HS-5 (cell line): Measurements from ENCODE around the gene PEX14.
"Not testable (repeated sequence)": the region's sequence is repeated elsewhere in the genome, so short reads cannot be mapped to it uniquely, and the experiment has no call there.

Experiments used
- DNase-seq: peaks from one replicate; pipeline ENCODE4 v3.0.0-alpha.2; 2012; ENCODE audit warnings: low read depth

Gene PEX14, protein sequence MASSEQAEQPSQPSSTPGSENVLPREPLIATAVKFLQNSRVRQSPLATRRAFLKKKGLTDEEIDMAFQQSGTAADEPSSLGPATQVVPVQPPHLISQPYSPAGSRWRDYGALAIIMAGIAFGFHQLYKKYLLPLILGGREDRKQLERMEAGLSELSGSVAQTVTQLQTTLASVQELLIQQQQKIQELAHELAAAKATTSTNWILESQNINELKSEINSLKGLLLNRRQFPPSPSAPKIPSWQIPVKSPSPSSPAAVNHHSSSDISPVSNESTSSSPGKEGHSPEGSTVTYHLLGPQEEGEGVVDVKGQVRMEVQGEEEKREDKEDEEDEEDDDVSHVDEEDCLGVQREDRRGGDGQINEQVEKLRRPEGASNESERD

DNA sequence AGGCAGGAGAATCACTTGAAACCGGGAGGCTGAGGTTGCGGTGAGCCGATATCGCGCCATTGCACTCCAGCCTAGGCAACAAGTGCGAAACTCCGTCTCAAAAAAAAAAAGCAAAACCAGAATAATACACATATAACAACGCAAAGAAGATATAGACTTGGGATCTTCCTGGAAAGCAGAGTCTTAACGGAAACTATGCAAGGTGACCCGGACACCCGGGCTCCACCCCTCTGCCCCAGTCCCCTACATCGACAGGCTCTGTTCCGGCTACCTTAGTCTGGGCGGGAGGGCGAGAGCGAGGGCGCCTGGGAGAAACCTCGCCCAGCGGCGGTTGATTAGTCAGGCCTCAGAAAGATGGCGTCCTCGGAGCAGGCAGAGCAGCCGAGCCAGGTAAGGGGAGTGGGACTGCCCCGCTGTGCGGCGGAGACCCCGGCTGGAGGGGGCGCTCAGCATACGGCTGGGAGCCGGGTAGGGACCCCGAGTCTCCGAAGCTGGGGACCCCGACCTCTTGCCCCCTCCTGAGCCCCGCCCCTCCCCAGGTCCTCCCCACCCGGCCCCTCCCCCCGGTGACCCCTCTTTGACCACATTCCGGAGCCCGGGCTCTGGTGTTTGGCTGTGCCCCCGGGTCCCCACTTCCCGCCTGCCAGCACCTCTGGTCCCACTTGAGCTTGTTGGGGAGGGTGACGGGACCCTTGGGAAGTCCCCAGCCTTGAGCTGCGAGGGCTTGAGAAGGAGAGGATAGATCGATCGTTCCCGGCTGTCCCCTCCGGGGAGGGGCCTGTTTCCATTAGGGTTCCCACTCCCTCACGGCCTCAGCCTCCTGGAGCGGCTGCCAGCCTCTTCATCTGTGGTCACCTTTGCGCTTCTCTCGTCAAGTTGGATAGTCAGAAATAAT, at the start of gene PEX14:
TSS of gene PEX14 (plus strand) at position 338 of the 895 bp plus-strand sequence. CDS start at position 355, 17 bp downstream.
- DNase-seq: peak; percentile 53

GRCh38 chr1:10425826-10426534, 48.8 kb upstream of the PEX14 start:
- not testable (repeated sequence) for DNase-seq

GRCh38 chr1:10426535-10426848, 48.3 kb upstream of the PEX14 start:
- not testable (repeated sequence) for DNase-seq

GRCh38 chr1:10428984-10429383, 45.8 kb upstream of the PEX14 start:
- no peak for DNase-seq

DNA sequence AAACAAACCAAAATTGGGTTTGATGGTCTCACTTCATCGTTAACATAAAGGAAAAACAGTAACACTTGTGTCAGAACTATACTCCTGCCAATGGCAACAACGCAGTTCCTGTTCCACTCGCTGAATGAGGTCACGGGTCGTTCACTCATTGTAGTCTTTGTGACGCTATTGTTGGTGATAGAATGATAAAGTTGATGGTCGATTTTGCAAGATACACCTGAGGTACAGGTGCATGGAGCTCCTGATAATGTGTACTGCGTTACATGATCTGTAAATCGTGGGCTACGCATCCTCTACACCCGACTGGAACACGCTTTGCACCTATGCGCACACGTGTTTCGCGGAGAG, 44.9 kb upstream of the PEX14 start:
- DNase-seq: no peak

- DNase-seq: peak; percentile 56
Measured at GRCh38 chr1:10430216-10431069, 44.3 kb upstream of the PEX14 start, which contains the start of gene CENPS. Gene CENPS, plus strand, starts transcription at chr1:10430433. Its CDS starts 85 bp downstream, at chr1:10430518.

DNA sequence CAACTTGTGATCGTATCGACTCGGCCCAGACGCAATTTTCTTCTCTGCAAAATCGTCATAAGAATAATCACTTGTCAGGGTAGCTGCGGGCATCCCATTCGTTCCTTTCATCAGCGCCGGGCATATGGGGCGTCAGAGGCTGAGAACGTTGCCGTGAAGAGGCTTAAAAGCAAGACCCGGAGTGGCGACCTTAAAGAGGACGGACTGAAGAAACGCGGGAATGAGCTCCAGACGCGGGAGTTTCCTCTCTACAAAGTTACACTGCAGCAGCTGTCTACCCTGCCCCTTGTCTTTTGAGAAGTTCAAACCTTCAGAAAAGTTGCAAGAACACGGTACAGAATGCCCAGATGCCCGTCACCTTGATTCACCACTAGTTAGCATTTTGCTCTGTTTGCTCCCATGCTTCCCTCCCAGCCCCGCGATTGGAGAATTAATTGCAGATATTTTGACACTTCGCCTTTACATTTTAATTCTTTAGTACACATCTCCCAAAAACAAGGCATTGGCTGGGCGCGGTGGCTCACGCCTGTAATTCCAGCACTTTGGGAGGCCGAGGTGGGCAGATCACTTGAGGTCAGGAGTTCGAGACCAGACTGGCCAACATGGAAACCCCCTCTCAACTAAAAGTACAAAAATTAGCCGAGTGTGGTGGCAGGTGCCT, 43.5 kb upstream of the PEX14 start:
- no peak for DNase-seq

GRCh38 chr1:10432910-10433700, 41.6 kb upstream of the PEX14 start:
- DNase-seq: no peak

- no peak for DNase-seq
Measured at GRCh38 chr1:10433790-10434189, 41.0 kb upstream of the PEX14 start.

- DNase-seq: no peak
Measured at GRCh38 chr1:10434590-10434989, 40.2 kb upstream of the PEX14 start.

DNA sequence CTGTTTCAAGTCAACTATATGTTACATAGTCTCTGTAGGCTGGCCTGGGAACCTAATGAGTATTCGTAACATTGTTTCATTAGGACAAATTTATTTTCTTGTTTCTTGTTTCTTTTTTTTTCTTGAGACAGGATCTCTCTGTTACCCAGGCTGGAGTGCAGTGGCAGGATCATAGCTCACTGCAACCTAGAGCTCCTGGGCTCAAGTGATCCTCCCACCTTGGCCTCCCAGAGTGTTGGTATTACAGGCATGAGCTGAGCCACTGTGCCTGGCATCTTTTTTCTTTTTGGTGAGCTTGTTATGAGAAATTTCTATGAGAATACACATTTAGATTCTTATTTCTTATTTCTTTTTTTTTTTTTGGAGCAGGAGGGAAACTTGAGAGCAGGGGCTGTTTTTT, 37.7 kb upstream of the PEX14 start:
- no peak for DNase-seq

DNA sequence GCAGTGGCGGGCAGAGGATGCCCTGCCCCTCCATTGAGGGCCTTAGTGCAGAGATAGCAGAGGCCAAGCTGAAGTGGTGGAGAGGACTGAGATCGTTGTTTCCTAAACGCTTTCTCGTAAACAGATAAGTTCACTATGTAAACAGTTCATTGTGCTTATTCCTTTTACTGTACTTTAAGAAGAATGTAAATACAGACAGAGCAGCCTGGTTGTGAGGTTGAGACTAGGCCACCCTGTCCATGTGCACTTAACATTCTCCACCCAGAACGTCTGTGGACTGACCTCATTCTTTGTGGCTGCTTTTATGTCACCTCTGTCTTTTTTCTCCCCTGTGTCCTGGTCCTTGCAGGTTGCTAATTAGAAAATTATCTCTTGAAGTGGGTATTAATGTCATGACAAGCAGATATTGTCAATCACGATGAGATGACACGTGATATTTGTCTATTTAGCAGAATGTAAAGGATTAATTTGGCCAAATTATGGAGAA, 36.0 kb upstream of the PEX14 start:
- no peak for DNase-seq

- DNase-seq: no peak
Measured at GRCh38 chr1:10440305-10440704, 34.4 kb upstream of the PEX14 start.

DNA sequence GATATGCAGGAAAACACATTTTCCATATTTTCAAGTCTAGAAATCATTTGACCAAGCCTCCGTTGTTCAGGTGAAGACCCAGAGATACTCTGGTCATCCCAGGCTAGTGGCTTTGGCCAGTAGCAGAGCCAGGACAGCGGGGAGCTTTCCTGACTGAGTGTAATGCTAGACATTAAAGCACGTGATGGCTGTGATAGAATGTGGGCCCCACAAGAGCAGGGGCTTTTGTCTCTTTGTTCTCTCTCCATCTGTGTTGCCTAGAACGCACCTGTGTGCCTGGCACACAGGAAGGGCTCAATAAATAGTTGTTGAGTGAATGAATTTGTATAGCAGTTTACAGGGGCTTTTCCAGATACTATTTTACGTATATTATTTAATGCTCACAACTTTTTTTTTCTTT, 34.0 kb upstream of the PEX14 start:
- no peak for DNase-seq

GRCh38 chr1:10444248-10444647, 30.5 kb upstream of the PEX14 start:
- DNase-seq: no peak

DNA sequence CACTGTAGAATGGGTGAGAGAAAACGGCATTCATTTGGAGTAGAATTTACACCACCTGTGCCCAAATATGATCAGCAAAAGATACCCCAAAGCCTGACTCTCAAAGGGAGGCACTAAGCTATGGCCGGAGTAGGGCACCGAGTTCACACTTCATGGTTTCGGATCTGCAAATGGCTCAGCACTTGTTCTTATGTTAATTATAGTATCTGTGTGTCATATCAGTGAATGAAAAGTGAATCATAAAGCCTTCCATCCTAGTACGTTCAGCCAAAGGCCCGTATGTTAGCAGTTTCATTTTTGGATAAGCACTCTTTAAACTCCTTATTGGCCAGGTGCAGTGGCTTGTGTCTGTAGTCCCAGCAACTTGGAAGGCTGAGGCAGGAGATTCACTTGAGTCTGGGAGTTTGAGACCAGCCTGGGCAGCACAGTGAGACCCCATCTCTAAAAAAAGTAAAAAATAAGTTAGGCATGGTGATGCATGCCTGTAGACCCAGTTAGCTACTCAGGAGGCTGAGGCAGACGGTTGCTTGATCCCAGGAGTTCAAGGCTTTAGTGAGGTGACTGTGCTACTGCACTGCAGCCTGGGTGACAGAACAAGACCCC, 29.9 kb upstream of the PEX14 start:
- DNase-seq: no peak

DNA sequence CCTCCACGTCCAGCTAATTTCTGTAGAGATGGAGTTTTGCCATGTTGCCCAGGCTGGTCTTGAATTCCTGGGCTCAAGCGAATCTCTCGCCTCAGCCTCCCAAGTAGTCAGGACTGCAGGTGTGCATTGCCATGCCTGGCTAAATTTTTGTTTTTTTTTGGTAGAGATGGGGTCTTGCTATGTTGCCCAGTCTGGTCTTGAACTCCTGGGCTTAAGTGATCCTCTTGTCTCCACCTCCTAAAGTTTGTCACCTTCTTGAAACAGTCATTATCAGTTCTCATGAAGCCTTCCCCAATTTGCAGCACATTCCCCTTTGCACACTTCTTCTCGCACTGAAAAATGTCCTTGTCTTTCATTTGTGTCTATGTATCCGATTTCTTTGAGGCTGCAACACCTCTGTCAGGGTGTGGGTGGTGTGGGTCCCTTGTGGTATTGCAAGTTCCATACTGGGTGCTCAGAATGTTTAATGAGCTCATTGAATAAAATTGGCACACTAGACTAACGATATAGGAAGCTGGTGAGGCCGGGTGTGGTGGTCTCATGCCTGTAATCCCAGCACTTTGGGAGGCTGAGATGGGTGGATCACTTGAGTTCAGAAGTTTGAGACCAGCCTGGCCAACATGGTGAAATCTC, 27.8 kb upstream of the PEX14 start:
- no peak for DNase-seq

- no peak for DNase-seq
Measured at GRCh38 chr1:10449751-10450150, 25.0 kb upstream of the PEX14 start, which contains the start of gene CORT. Gene CORT, plus strand, starts transcription at chr1:10450031. Its CDS starts 193 bp downstream, at chr1:10450224.
